ENCODE results near the gene UBE4B. TPM values are rescaled to one million over a fixed set of nuclear protein-coding genes. Genes with fewer than 3 reads are reported as not detected.

UBE4B gene
- total and polyA plus RNA-seq, 9 of the 15 experiments (the other 6 are each of a cell fraction or from before 2014, with no cell fraction given): 11.7 to 73.7 (median 40.1) TPM

DNA sequence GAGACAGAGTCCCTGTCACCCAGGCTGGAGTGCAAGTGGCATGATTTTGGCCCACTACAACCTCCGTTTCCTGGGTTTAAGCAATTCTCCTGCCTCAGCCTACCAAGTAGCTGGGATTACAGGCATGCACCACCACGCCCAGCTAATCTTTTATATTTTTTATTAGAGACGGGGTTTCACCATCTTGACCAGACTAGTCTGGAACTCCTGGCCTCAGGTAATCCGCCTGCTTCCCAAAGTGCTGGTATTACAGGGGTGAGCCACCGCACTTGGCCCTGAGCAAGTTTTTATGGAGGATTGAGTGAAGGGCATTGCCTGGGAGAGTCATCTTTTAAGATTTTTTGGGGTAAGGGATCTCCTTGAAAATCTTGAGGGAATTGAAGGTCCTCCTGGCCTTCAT lies 28.5 kb downstream of the UBE4B start:
- in situ Hi-C loops (cut with MboI) (no loop called here), intact Hi-C loops (cut with micrococcal nuclease) (no loop called here)
- TF ChIP-seq RUNX1 (IDR thresholded peaks at IDR 0.05; ENCODE audit: low read depth) (no peak), USF2 (CRISPR knock-in tag; IDR thresholded peaks at IDR 0.05) (no peak), ZNF133 (CRISPR knock-in tag; IDR thresholded peaks at IDR 0.05) (no peak), BRCA1 (IDR thresholded peaks at IDR 0.05) (no peak), BRCA1 (CRISPR knock-in tag; IDR thresholded peaks at IDR 0.05) (no peak), SNAPC5 (CRISPR knock-in tag; IDR thresholded peaks at IDR 0.05) (no peak), ZNF445 (CRISPR knock-in tag; IDR thresholded peaks at IDR 0.05; ENCODE audit: low read depth) (no peak), ZNF830 (CRISPR knock-in tag; IDR thresholded peaks at IDR 0.05) (no peak), NR2C2 (CRISPR knock-in tag; IDR thresholded peaks at IDR 0.05) (no peak), NR2C2 (tag; IDR thresholded peaks at IDR 0.05) (no peak), ZC3H8 (IDR thresholded peaks at IDR 0.05) (no peak)
- no peak for ATAC-seq
- H3K79me2 ChIP-seq (ENCODE audit: control insufficient read depth, insufficient read depth, low read length): peaks cover 88% of the 10 kb centered on the region
- no peak for DNase-seq (ENCODE audit: extremely low read depth in 1 of 4, low spot score in 3 of 4)
- no peak overlapping the region for H2AFZ ChIP-seq (ENCODE audit: low read depth, low read length)
- no peak overlapping the region for H3K4me3 ChIP-seq
- H4K20me1 ChIP-seq (replicated peaks; ENCODE audit: control insufficient read depth, insufficient read depth, low read length): peaks cover 6% of the 10 kb centered on the region
- no TSS peak for BruUV-seq (replicated peaks)
- peaks cover 33% of the 10 kb centered on the region; the same call in 2 of the 3 replicates for H3K36me3 ChIP-seq (ENCODE audit: control insufficient read depth, insufficient read depth, low read length)
- peaks cover 21 to 22% of the 10 kb centered on the region in 2 experiments for H3K4me1 ChIP-seq (replicated peaks in 1 of 2; ENCODE audit: control insufficient read depth in 2 of 2, insufficient read depth in 2 of 2, low read length in 2 of 2)
- 89% methylated on average over 5 of the region's 5 CpGs for WGBS (ENCODE audit: insufficient coverage, low coverage, missing lambda C conversion rate)
- H3K27ac ChIP-seq (ENCODE audit: extremely low read depth, low read depth, low read length): no peak overlapping the region
- no peaks in the 10 kb centered on the region for H3K27me3 ChIP-seq (ENCODE audit: control insufficient read depth in 2 of 2, insufficient read depth in 2 of 2, low read length in 2 of 2)
- no peak for FAIRE-seq
- H3K9me1 ChIP-seq (ENCODE audit: control insufficient read depth, insufficient read depth, low read length): no peaks in the 10 kb centered on the region
- no peak overlapping the region for H3K4me2 ChIP-seq (ENCODE audit: insufficient read depth, low read length)
- POLR2A ChIA-PET: interaction anchor here (1.0 to 4.2 kb wide), 3 partner anchors 14 to 144 kb away, joined by 3 to 33 read pairs (median 4); no protein-coding TSS in a partner anchor
- no peaks in the 10 kb centered on the region for H3K9me3 ChIP-seq (replicated peaks; ENCODE audit: control insufficient read depth, insufficient read depth, low read depth, low read length)
- H3K9ac ChIP-seq (ENCODE audit: insufficient read depth in 1 of 2, low read depth in 2 of 2, low read length in 2 of 2): no peak overlapping the region
- CTCF ChIA-PET (ENCODE audit: low intra/inter-chr PET ratio): no interaction called here

Data from K562 (cell line).